HG03354 (cell line): ENCODE results near the gene MFSD6.
"Not testable (repeated sequence)": the region's sequence is repeated elsewhere in the genome, so short reads cannot be mapped to it uniquely, and the experiment has no call there.

ENCODE experiments used
- ATAC-seq: cut with Tn5 transposase; IDR thresholded peaks from one replicate; pipeline ENCODE4 v1.9.1; 2021; ENCODE audit warnings: mild to moderate bottlenecking; ENCODE audit not compliant: unreplicated experiment, poor library complexity, severe bottlenecking

Gene MFSD6

GRCh38 chr2:190488516-190489233 lies 80.5 kb downstream of the MFSD6 start:
- ATAC-seq = no peak

- ATAC-seq = no peak
Observed at GRCh38 chr2:190489475-190489874, 81.3 kb downstream of the MFSD6 start.

- no peak for ATAC-seq
Observed at GRCh38 chr2:190490502-190490901, 82.3 kb downstream of the MFSD6 start.

- no peak for ATAC-seq
Observed at GRCh38 chr2:190493095-190493494, 84.9 kb downstream of the MFSD6 start.

- ATAC-seq = not testable (repeated sequence)
Observed at GRCh38 chr2:190494600-190495227, 86.6 kb downstream of the MFSD6 start.

- ATAC-seq = no peak
Observed at GRCh38 chr2:190497428-190497827, 89.3 kb downstream of the MFSD6 start.

- no peak for ATAC-seq
Observed at GRCh38 chr2:190499273-190499672, 91.1 kb downstream of the MFSD6 start.

GRCh38 chr2:190500054-190500502 lies 91.9 kb downstream of the MFSD6 start:
- ATAC-seq = no peak

GRCh38 chr2:190501231-190501630 lies 93.1 kb downstream of the MFSD6 start:
- no peak for ATAC-seq

GRCh38 chr2:190501702-190502407 lies 93.7 kb downstream of the MFSD6 start:
- ATAC-seq = no peak

GRCh38 chr2:190503088-190503487 lies 94.9 kb downstream of the MFSD6 start:
- no peak for ATAC-seq

- ATAC-seq = no peak
Observed at GRCh38 chr2:190504912-190505311, 96.8 kb downstream of the MFSD6 start.

GRCh38 chr2:190505696-190506095 lies 97.5 kb downstream of the MFSD6 start:
- ATAC-seq = no peak

- no peak for ATAC-seq
Observed at GRCh38 chr2:190506666-190507065, 98.5 kb downstream of the MFSD6 start.

- ATAC-seq = no peak
Observed at GRCh38 chr2:190507135-190507534, 99.0 kb downstream of the MFSD6 start.

- ATAC-seq = not testable (repeated sequence)
Observed at GRCh38 chr2:190509895-190510294, 101.7 kb downstream of the MFSD6 start.

GRCh38 chr2:190511104-190511503 lies 102.9 kb downstream of the MFSD6 start:
- ATAC-seq = no peak

- no peak for ATAC-seq
Observed at GRCh38 chr2:190512539-190513095, 104.5 kb downstream of the MFSD6 start.

GRCh38 chr2:190513877-190514276 lies 105.7 kb downstream of the MFSD6 start:
- ATAC-seq = no peak

- ATAC-seq = no peak
Observed at GRCh38 chr2:190514676-190515075, 106.5 kb downstream of the MFSD6 start.
